GM12878 (cell line): ENCODE results near the gene FKBP3. TPM values are rescaled to one million over a fixed set of nuclear protein-coding genes. Genes with fewer than 3 reads are reported as not detected.

Experiments used
- CEBPB ChIP-seq, 2 experiments: fragments of 150-350 bp in 1 of 2; IDR thresholded peaks; 2 replicates each; pipeline ENCODE4 v1.6.1; 2012 to 2014; ENCODE audit warnings: low read depth in 2 of 2, low read length in 2 of 2, borderline replicate concordance in 1 of 2, inconsistent platforms in 1 of 2
- CHD1 ChIP-seq: IDR thresholded peaks from 2 replicates; pipeline ENCODE4 v1.6.1; 2012; ENCODE audit warnings: low read depth, low read length, improper control_type of control experiment
- DPF2 ChIP-seq: fragments of 450-650 bp; IDR thresholded peaks from 2 replicates; pipeline ENCODE4 v1.6.1; 2017; ENCODE audit warnings: mild to moderate bottlenecking
- MEF2A ChIP-seq: IDR thresholded peaks from 2 replicates; pipeline ENCODE4 v1.6.1; 2011; ENCODE audit warnings: low read depth, mild to moderate bottlenecking, low read length, moderate library complexity; ENCODE audit not compliant: insufficient read depth
- MTA3 ChIP-seq: IDR thresholded peaks from 2 replicates; pipeline ENCODE4 v1.6.1; 2012; ENCODE audit warnings: low read length, inconsistent platforms, borderline replicate concordance
- MXI1 ChIP-seq: fragments of 150-350 bp; IDR thresholded peaks from 2 replicates; pipeline ENCODE4 v1.6.1; 2011; ENCODE audit warnings: low read depth, mild to moderate bottlenecking, inconsistent platforms, low read length, improper control_type of control experiment
- PAX8 ChIP-seq: fragments of 450-650 bp; IDR thresholded peaks from 2 replicates; pipeline ENCODE4 v1.6.1; 2017; ENCODE audit warnings: mild to moderate bottlenecking, moderate library complexity
- POU2F2 ChIP-seq: IDR thresholded peaks from 3 replicates; pipeline ENCODE4 v1.6.1; 2011; ENCODE audit warnings: low read depth, mild to moderate bottlenecking, low read length, borderline replicate concordance
- STAT1 ChIP-seq: fragments of 450-650 bp; conservative IDR thresholded peaks from 2 replicates; pipeline ENCODE4 v1.6.1; 2014; ENCODE audit warnings: antibody characterized with exemption, mild to moderate bottlenecking
- STAT3 ChIP-seq: IDR thresholded peaks from 2 replicates; pipeline ENCODE4 v1.6.1; 2011; ENCODE audit warnings: low read depth, low read length, improper control_type of control experiment
- TARDBP ChIP-seq: IDR thresholded peaks from 2 replicates; pipeline ENCODE4 v1.6.1; 2016; ENCODE audit warnings: borderline replicate concordance
- TCF7 ChIP-seq: IDR thresholded peaks from 2 replicates; pipeline ENCODE4 v1.6.1; 2014; ENCODE audit warnings: antibody characterized with exemption, borderline replicate concordance
- polyA plus RNA-seq, 11 experiments: library from polyadenylated mRNA; depleted of rRNA in 4 of 11; unstranded in 6 of 11; stranded (reverse) in 5 of 11; fragments of >200 nt; fragmentation: Nextera tagmentation in 4 of 11; fragmentation: Illumina TruSeq in 1 of 11; extraction: Ambion mirVana in 4 of 11; extraction: Trizol in 1 of 11; gene quantifications; 1 replicate in 1 of 11; 2 replicates in 10 of 11; pipeline versions ENCODE4 v1.2.1 to v1.2.3, GENCODE V29; 2011 to 2016; ENCODE audit warnings: inconsistent platforms in 2 of 11, missing spikeins in 2 of 11, low read depth in 1 of 11
- total RNA-seq, 4 experiments: library from RNA; depleted of rRNA in 3 of 4; stranded (reverse); fragments of >200 nt in 3 of 4; fragmentation: Illumina TruSeq in 1 of 4; extraction: Trizol in 1 of 4; gene quantifications; 2 replicates each; pipeline versions ENCODE4 v1.2.1 to v1.2.3, GENCODE V29; 2013 to 2021
- TF ChIP-seq, protein P1 (sequence below): fragments of 150-350 bp; IDR thresholded peaks from 2 replicates; pipeline ENCODE4 v1.6.1; 2016; ENCODE audit warnings: low read depth, low read length
- TF ChIP-seq, protein P2 (sequence below): fragments of 450-650 bp; IDR thresholded peaks from 2 replicates; pipeline ENCODE4 v1.6.1; 2017; ENCODE audit warnings: borderline replicate concordance
- TF ChIP-seq, protein P3 (sequence below): IDR thresholded peaks from 2 replicates; pipeline ENCODE4 v1.6.1; 2011; ENCODE audit warnings: borderline replicate concordance, low read depth, mild to moderate bottlenecking, moderate library complexity, low read length; ENCODE audit not compliant: insufficient read depth, poor library complexity, severe bottlenecking
- TF ChIP-seq, protein P4 (sequence below): fragments of 450-650 bp; IDR thresholded peaks from 2 replicates; pipeline ENCODE4 v1.6.1; 2017; ENCODE audit warnings: mild to moderate bottlenecking
- TF ChIP-seq, protein P5 (sequence below): fragments of 450-650 bp; formaldehyde crosslinking; IDR thresholded peaks from 2 replicates; pipeline ENCODE4 v1.4.0; 2020; ENCODE audit warnings: mild to moderate bottlenecking, moderate library complexity

The FKBP3 gene
- total and polyA plus RNA-seq, 10 of the 15 experiments (the other 5 are each of a cell fraction or from before 2014, with no cell fraction given), result 67.2 to 218 (median 129) TPM

DNA sequence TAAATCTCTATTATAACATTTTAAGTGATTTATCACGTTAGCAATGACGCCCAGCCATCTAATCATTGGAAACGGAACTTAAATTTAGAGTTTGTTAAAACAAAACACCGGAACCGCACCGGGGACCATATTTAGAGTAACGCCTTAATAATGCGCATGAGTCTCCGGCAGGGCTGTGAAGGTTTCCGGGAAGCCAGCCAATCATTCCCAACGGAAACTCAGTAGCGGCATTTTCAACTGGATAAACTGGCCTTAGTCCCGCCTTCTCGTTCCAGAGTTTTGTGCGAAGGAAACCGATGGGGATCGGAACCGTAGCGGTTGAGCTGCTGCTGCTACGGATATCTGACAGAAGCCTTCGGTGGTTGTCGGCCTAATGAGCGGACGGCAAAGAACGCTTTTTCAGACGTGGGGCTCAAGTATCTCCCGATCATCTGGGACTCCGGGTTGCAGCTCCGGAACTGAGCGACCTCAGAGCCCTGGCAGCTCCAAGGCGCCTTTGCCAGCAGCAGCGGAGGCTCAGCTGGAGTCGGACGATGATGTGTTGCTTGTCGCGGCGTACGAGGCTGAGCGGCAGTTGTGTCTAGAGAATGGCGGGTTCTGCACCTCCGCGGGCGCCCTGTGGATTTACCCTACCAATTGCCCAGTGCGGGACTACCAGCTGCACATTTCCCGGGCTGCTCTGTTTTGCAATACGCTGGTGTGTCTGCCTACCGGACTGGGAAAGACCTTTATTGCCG lies 1.5 kb upstream of the FKBP3 start, which contains the start of gene FANCM (continued):
- TF ChIP-seq, protein P1, sequence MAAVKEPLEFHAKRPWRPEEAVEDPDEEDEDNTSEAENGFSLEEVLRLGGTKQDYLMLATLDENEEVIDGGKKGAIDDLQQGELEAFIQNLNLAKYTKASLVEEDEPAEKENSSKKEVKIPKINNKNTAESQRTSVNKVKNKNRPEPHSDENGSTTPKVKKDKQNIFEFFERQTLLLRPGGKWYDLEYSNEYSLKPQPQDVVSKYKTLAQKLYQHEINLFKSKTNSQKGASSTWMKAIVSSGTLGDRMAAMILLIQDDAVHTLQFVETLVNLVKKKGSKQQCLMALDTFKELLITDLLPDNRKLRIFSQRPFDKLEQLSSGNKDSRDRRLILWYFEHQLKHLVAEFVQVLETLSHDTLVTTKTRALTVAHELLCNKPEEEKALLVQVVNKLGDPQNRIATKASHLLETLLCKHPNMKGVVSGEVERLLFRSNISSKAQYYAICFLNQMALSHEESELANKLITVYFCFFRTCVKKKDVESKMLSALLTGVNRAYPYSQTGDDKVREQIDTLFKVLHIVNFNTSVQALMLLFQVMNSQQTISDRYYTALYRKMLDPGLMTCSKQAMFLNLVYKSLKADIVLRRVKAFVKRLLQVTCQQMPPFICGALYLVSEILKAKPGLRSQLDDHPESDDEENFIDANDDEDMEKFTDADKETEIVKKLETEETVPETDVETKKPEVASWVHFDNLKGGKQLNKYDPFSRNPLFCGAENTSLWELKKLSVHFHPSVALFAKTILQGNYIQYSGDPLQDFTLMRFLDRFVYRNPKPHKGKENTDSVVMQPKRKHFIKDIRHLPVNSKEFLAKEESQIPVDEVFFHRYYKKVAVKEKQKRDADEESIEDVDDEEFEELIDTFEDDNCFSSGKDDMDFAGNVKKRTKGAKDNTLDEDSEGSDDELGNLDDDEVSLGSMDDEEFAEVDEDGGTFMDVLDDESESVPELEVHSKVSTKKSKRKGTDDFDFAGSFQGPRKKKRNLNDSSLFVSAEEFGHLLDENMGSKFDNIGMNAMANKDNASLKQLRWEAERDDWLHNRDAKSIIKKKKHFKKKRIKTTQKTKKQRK, result 0 out of 2 replicates have a peak, but pooled peaks have one; percentile 31
- TF ChIP-seq, protein P2, sequence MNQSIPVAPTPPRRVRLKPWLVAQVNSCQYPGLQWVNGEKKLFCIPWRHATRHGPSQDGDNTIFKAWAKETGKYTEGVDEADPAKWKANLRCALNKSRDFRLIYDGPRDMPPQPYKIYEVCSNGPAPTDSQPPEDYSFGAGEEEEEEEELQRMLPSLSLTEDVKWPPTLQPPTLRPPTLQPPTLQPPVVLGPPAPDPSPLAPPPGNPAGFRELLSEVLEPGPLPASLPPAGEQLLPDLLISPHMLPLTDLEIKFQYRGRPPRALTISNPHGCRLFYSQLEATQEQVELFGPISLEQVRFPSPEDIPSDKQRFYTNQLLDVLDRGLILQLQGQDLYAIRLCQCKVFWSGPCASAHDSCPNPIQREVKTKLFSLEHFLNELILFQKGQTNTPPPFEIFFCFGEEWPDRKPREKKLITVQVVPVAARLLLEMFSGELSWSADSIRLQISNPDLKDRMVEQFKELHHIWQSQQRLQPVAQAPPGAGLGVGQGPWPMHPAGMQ, result no peak
- no peak for TF ChIP-seq MEF2A
- TF ChIP-seq STAT1, result no peak
- TF ChIP-seq, protein P3, sequence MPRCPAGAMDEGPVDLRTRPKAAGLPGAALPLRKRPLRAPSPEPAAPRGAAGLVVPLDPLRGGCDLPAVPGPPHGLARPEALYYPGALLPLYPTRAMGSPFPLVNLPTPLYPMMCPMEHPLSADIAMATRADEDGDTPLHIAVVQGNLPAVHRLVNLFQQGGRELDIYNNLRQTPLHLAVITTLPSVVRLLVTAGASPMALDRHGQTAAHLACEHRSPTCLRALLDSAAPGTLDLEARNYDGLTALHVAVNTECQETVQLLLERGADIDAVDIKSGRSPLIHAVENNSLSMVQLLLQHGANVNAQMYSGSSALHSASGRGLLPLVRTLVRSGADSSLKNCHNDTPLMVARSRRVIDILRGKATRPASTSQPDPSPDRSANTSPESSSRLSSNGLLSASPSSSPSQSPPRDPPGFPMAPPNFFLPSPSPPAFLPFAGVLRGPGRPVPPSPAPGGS, result no peak
- peak; percentile 56; the same call in 1 of the 2 replicates for TF ChIP-seq CHD1
- no peak for TF ChIP-seq TCF7
- no peak for TF ChIP-seq MTA3
- TF ChIP-seq MXI1, result peak; percentile 90
- TF ChIP-seq CEBPB (IDR thresholded peaks at IDR 0.05; ENCODE audit: borderline replicate concordance in 1 of 2, low read depth in 2 of 2, low read length in 2 of 2), result no peak
- TF ChIP-seq PAX8, result no peak
- no peak for TF ChIP-seq DPF2
- no peak for TF ChIP-seq TARDBP
- TF ChIP-seq, protein P4, sequence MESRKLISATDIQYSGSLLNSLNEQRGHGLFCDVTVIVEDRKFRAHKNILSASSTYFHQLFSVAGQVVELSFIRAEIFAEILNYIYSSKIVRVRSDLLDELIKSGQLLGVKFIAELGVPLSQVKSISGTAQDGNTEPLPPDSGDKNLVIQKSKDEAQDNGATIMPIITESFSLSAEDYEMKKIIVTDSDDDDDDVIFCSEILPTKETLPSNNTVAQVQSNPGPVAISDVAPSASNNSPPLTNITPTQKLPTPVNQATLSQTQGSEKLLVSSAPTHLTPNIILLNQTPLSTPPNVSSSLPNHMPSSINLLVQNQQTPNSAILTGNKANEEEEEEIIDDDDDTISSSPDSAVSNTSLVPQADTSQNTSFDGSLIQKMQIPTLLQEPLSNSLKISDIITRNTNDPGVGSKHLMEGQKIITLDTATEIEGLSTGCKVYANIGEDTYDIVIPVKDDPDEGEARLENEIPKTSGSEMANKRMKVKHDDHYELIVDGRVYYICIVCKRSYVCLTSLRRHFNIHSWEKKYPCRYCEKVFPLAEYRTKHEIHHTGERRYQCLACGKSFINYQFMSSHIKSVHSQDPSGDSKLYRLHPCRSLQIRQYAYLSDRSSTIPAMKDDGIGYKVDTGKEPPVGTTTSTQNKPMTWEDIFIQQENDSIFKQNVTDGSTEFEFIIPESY, result no peak
- peak; percentile 62; the same call in 2 of the 3 replicates for TF ChIP-seq POU2F2
- no peak for TF ChIP-seq STAT3
- TF ChIP-seq, protein P5, sequence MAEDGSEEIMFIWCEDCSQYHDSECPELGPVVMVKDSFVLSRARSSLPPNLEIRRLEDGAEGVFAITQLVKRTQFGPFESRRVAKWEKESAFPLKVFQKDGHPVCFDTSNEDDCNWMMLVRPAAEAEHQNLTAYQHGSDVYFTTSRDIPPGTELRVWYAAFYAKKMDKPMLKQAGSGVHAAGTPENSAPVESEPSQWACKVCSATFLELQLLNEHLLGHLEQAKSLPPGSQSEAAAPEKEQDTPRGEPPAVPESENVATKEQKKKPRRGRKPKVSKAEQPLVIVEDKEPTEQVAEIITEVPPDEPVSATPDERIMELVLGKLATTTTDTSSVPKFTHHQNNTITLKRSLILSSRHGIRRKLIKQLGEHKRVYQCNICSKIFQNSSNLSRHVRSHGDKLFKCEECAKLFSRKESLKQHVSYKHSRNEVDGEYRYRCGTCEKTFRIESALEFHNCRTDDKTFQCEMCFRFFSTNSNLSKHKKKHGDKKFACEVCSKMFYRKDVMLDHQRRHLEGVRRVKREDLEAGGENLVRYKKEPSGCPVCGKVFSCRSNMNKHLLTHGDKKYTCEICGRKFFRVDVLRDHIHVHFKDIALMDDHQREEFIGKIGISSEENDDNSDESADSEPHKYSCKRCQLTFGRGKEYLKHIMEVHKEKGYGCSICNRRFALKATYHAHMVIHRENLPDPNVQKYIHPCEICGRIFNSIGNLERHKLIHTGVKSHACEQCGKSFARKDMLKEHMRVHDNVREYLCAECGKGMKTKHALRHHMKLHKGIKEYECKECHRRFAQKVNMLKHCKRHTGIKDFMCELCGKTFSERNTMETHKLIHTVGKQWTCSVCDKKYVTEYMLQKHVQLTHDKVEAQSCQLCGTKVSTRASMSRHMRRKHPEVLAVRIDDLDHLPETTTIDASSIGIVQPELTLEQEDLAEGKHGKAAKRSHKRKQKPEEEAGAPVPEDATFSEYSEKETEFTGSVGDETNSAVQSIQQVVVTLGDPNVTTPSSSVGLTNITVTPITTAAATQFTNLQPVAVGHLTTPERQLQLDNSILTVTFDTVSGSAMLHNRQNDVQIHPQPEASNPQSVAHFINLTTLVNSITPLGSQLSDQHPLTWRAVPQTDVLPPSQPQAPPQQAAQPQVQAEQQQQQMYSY (CRISPR knock-in tag), result no peak
